Ascending aorta (tissue), 2 donors: ENCODE data around the gene DEDD. TPM values are rescaled to one million over a fixed set of nuclear protein-coding genes. Genes with fewer than 3 reads are reported as not detected.

Source experiments
- DNase-seq, 2 donors: peaks; one replicate each; pipeline ENCODE4 v3.0.0-alpha.2; 2019; ENCODE audit warnings: low spot score in 2 of 2
- H3K27ac ChIP-seq, 2 donors: fragments of 200-600 bp; sonication (generic); one replicate each; pipeline ENCODE4 v1.5.1; 2016 to 2017; ENCODE audit warnings: mild to moderate bottlenecking in 1 of 2
- H3K27me3 ChIP-seq: fragments of 200-600 bp; sonication (generic); one replicate; pipeline ENCODE4 v1.5.1; 2017
- H3K36me3 ChIP-seq, 2 donors: fragments of 200-600 bp; sonication (generic); one replicate each; pipeline ENCODE4 v1.5.1; 2016
- H3K4me1 ChIP-seq, 2 donors: fragments of 200-600 bp; sonication (generic); one replicate each; pipeline ENCODE4 v1.5.1; 2016 to 2017; ENCODE audit warnings: mild to moderate bottlenecking in 1 of 2
- H3K4me3 ChIP-seq, 2 donors: fragments of 200-600 bp; sonication (generic); one replicate each; pipeline ENCODE4 v1.5.1; 2016 to 2017; ENCODE audit warnings: mild to moderate bottlenecking in 1 of 2
- H3K9me3 ChIP-seq, 2 donors: fragments of 200-600 bp; sonication (generic); one replicate each; pipeline ENCODE4 v1.5.1; 2016
- CTCF ChIP-seq, 3 experiments: fragments of 200-600 bp in 2 of 3; fragments of 450-650 bp in 1 of 3; sonication (generic) in 2 of 3; IDR thresholded peaks; one replicate each; pipeline ENCODE4 v1.5.1; 2016 to 2019; ENCODE audit warnings: antibody characterized with exemption in 3 of 3, mild to moderate bottlenecking in 1 of 3, moderate library complexity in 1 of 3
- intact Hi-C: fragments of 100-400 bp; cut with DNase I; formaldehyde crosslinking; loops from one replicate; pipeline ENCODE4 v1.15.1; 2023
- total RNA-seq: library from RNA; depleted of rRNA; stranded (reverse); fragments of >200 nt; gene quantifications from one replicate; pipeline ENCODE4 v1.1.0, GENCODE V29; 2016

The DEDD gene
- total RNA-seq, 1 donor from 2014 or later: 27.8 TPM

- DNase-seq: peak; percentile 61 to 96
- Histone ChIP-seq H3K27me3 (no peaks in the 10 kb centered on the region), H3K27ac (peak within 1 kb of the TSS; percentile 81 to 83), H3K9me3 (no peaks in the 10 kb centered on the region), H3K36me3 (peaks cover 10 to 18% of the 10 kb centered on the region in 2 donors), H3K4me3 (peak within 1 kb of the TSS; percentile 86 to 92), H3K4me1 (peaks cover 0 to 31% of the 10 kb centered on the region in 2 donors)
- intact Hi-C loops: loop anchor here (1.0 to 10.0 kb wide), 4 partner anchors 18 to 897 kb away; partner anchors contain the start of genes B4GALT3, COPA, DCAF8 and DEDD
- TF ChIP-seq CTCF (IDR thresholded peaks at IDR 0.05): peak; percentile 9 to 47 (median 37)
Measured at GRCh38 chr1:161159087-161159912, 26.8 kb upstream of the DEDD start, which contains the start of gene USP21. Gene USP21, plus strand, starts transcription at chr1:161159500. Its CDS starts 1,141 bp downstream, at chr1:161160641.

GRCh38 chr1:161158316-161159010 lies 26.0 kb upstream of the DEDD start:
- Histone ChIP-seq H3K36me3 (peaks cover 10 to 11% of the 10 kb centered on the region in 2 donors), H3K4me1 (peaks cover 0 to 31% of the 10 kb centered on the region in 2 donors), H3K9me3 (no peaks in the 10 kb centered on the region), H3K27ac (peak overlapping the region; percentile 81 to 83), H3K4me3 (peak overlapping the region; percentile 86 to 92), H3K27me3 (no peaks in the 10 kb centered on the region)
- intact Hi-C loops: loop anchor here (1.0 to 10.0 kb wide), 4 partner anchors 19 to 896 kb away; partner anchors contain the start of genes B4GALT3, COPA, DCAF8 and DEDD
- no peak for DNase-seq
- no peak for TF ChIP-seq CTCF (IDR thresholded peaks at IDR 0.05)

DNA sequence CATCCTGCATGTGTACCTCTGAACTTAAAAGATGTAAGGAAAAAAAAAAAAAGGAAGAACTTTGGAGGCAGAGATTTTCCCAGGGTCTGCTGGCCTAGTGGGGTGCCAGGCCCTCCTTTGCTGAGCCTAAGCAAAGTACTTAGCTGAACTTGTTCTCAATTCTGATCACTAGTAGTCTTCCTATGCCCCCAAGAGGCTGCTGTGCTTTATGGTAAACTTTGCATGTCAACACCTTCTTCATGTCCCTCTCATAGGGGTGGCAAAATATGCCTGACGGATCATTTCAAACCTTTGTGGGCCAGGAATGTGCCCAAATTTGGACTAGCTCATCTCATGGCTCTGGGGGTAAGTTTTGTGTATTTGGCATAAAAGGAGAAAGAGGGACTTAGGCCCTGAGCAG lies 25.4 kb upstream of the DEDD start:
- Histone ChIP-seq H3K4me3 (no peak overlapping the region), H3K36me3 (peaks cover 10 to 11% of the 10 kb centered on the region in 2 donors), H3K27me3 (no peaks in the 10 kb centered on the region), H3K4me1 (peaks cover 0 to 31% of the 10 kb centered on the region in 2 donors), H3K9me3 (no peaks in the 10 kb centered on the region), H3K27ac (no peak overlapping the region)
- TF ChIP-seq CTCF (IDR thresholded peaks at IDR 0.05): no peak
- intact Hi-C loops: loop anchor here (2.0 to 10.0 kb wide), 3 partner anchors 25 to 896 kb away; partner anchors contain the start of genes COPA, DCAF8, DEDD and NCSTN
- DNase-seq: no peak

GRCh38 chr1:161153682-161154337 lies 21.3 kb upstream of the DEDD start, which contains the start of gene UFC1:
Gene UFC1, plus strand, starts transcription at chr1:161153978. Its CDS starts 20 bp downstream, at chr1:161153998.
- intact Hi-C loops: loop anchor here (1.0 to 10.0 kb wide), 4 partner anchors 22 to 809 kb away; partner anchors contain the start of genes B4GALT3, COPA, DEDD and NCSTN
- Histone ChIP-seq H3K9me3 (no peaks in the 10 kb centered on the region), H3K27me3 (no peaks in the 10 kb centered on the region), H3K36me3 (peaks cover 2 to 4% of the 10 kb centered on the region in 2 donors), H3K27ac (peak within 1 kb of the TSS; percentile 91 to 93), H3K4me3 (peak within 1 kb of the TSS; percentile 76 to 83), H3K4me1 (peaks cover 0 to 12% of the 10 kb centered on the region in 2 donors)
- no peak for TF ChIP-seq CTCF (IDR thresholded peaks at IDR 0.05)
- peak in 1 of 2 donors; percentile 91 for DNase-seq

DNA sequence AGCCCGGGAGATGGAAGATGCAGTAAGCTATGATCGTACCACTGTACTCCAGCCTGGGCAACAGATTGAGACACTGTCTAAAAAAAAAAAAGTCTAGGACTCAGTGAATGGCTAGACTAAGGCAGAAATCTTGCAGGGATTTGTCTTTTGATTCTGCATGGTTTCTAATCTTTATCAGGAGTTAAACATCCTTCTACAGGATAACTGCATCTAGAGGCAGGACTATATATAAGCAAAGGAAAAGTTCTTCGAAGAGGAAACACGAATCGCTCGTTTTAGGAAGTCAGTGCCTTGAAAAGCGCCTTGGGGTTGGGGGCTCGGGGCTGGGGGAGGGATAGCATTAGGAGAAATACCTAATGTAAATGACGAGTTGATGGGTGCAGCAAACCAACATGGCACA lies 20.7 kb upstream of the DEDD start:
- DNase-seq: no peak
- TF ChIP-seq CTCF (IDR thresholded peaks at IDR 0.05): no peak
- peaks cover 0 to 10% of the 10 kb centered on the region in 2 donors for H3K4me1 ChIP-seq
- H3K36me3 ChIP-seq: peaks cover 2 to 4% of the 10 kb centered on the region in 2 donors
- peak overlapping the region; percentile 91 to 93 for H3K27ac ChIP-seq
- intact Hi-C loops: loop anchor here (1.0 to 10.0 kb wide), 3 partner anchors 21 to 808 kb away; partner anchors contain the start of genes B4GALT3, COPA, DEDD and NCSTN
- no peaks in the 10 kb centered on the region for H3K9me3 ChIP-seq
- peak overlapping the region; percentile 76 to 83 for H3K4me3 ChIP-seq
- H3K27me3 ChIP-seq: no peaks in the 10 kb centered on the region
